Neural cell (in vitro differentiated cells): Measurements from ENCODE around the gene HRH1. TPM values are rescaled to one million over a fixed set of nuclear protein-coding genes. Genes with fewer than 3 reads are reported as not detected.

Experiments
- H2AFZ ChIP-seq: fragments of 200-600, 300-800 bp; sonication (generic), shearing (Covaris generic); 2 replicates; pipeline ENCODE4 v1.6.0; 2014; ENCODE audit warnings: low read depth, mild to moderate bottlenecking, antibody characterized with exemption, low read length, moderate library complexity
- H3F3A ChIP-seq: fragments of 200-600 bp; shearing (Covaris generic); 2 replicates; pipeline ENCODE4 v1.6.1; 2016; ENCODE audit warnings: mild to moderate bottlenecking, moderate library complexity, mixed read lengths, antibody characterized with exemption, low read length; ENCODE audit not compliant: insufficient read depth, poor library complexity, severe bottlenecking
- H3K27ac ChIP-seq: fragments of 200-600, 300-800 bp; sonication (generic), shearing (Covaris generic); 2 replicates; pipeline ENCODE4 v1.5.1; 2014; ENCODE audit warnings: mild to moderate bottlenecking, low read length, moderate library complexity
- H3K27me3 ChIP-seq: fragments of 300-800, 200-600 bp; sonication (generic), shearing (Covaris generic); 2 replicates; pipeline ENCODE4 v1.6.0; 2014; ENCODE audit warnings: mild to moderate bottlenecking, low read depth, low read length, moderate library complexity; ENCODE audit not compliant: insufficient read depth
- H3K36me3 ChIP-seq: fragments of 300-800, 200-600 bp; sonication (generic), shearing (Covaris generic); 2 replicates; pipeline ENCODE4 v1.5.1; 2014; ENCODE audit warnings: mild to moderate bottlenecking, antibody characterized with exemption, low read length, moderate library complexity; ENCODE audit not compliant: insufficient read depth
- H3K4me2 ChIP-seq: fragments of 300-800, 200-600 bp; sonication (generic), shearing (Covaris generic); 2 replicates; pipeline ENCODE4 v1.6.0; 2014; ENCODE audit warnings: mild to moderate bottlenecking, low read length
- H3K4me3 ChIP-seq: fragments of 300-800, 200-600 bp; sonication (generic), shearing (Covaris generic); 2 replicates; pipeline ENCODE4 v1.5.1; 2014; ENCODE audit warnings: mild to moderate bottlenecking, low read length, moderate library complexity
- H3K79me2 ChIP-seq: fragments of 200-600 bp; shearing (Covaris generic); replicated peaks from 2 replicates; pipeline ENCODE4 v1.6.0; 2014; ENCODE audit warnings: mild to moderate bottlenecking, low read length, moderate library complexity; ENCODE audit not compliant: insufficient read depth
- H3K9ac ChIP-seq: fragments of 300-800, 200-600 bp; sonication (generic), shearing (Covaris generic); 2 replicates; pipeline ENCODE4 v1.6.1; 2016; ENCODE audit warnings: mild to moderate bottlenecking, low read length, mixed read lengths
- H3K9me2 ChIP-seq: fragments of 200-600 bp; shearing (Covaris generic); 2 replicates; pipeline ENCODE4 v1.6.1; 2016; ENCODE audit warnings: mild to moderate bottlenecking, low read length, mixed read lengths; ENCODE audit not compliant: insufficient read depth
- H3K9me3 ChIP-seq: fragments of 200-600, 300-800 bp; sonication (generic), shearing (Covaris generic); 2 replicates; pipeline ENCODE4 v1.6.1; 2016; ENCODE audit warnings: mild to moderate bottlenecking, mixed run types, low read length, moderate library complexity, mixed read lengths
- H4K20me1 ChIP-seq: fragments of 200-600 bp; shearing (Covaris generic); 2 replicates; pipeline ENCODE4 v1.6.1; 2016; ENCODE audit warnings: mild to moderate bottlenecking, mixed run types; ENCODE audit not compliant: insufficient read depth
- CTCF ChIP-seq: fragments of 450-650 bp; IDR thresholded peaks from 2 replicates; pipeline ENCODE4 v1.5.1; 2014; ENCODE audit warnings: antibody characterized with exemption, mild to moderate bottlenecking, moderate library complexity; ENCODE audit not compliant: poor library complexity, severe bottlenecking
- EP300 ChIP-seq: fragments of 450-650 bp; conservative IDR thresholded peaks from 2 replicates; pipeline ENCODE4 v1.6.1; 2014; ENCODE audit warnings: antibody characterized with exemption, mild to moderate bottlenecking, moderate library complexity; ENCODE audit not compliant: poor library complexity, severe bottlenecking
- EZH2 ChIP-seq: fragments of 200-600, 300-800 bp; shearing (Covaris generic), sonication (generic); IDR thresholded peaks from 2 replicates; pipeline ENCODE4 v1.6.1; 2014; ENCODE audit warnings: antibody characterized with exemption, low read length, borderline replicate concordance, mild to moderate bottlenecking; ENCODE audit not compliant: insufficient read depth, poor library complexity, severe bottlenecking
- MXI1 ChIP-seq: fragments of 450-650 bp; conservative IDR thresholded peaks from 2 replicates; pipeline ENCODE4 v1.6.1; 2014; ENCODE audit warnings: antibody characterized with exemption, mild to moderate bottlenecking; ENCODE audit not compliant: poor library complexity, severe bottlenecking
- POLR2AphosphoS5 ChIP-seq: IDR thresholded peaks from 2 replicates; pipeline ENCODE4 v1.6.1; 2012
- RAD21 ChIP-seq: fragments of 450-650 bp; conservative IDR thresholded peaks from 2 replicates; pipeline ENCODE4 v1.6.1; 2014; ENCODE audit warnings: antibody characterized with exemption, mild to moderate bottlenecking, moderate library complexity
- SMC3 ChIP-seq: fragments of 450-650 bp; conservative IDR thresholded peaks from 2 replicates; pipeline ENCODE4 v1.6.1; 2014; ENCODE audit warnings: antibody characterized with exemption, mild to moderate bottlenecking, moderate library complexity; ENCODE audit not compliant: poor library complexity
- TAF1 ChIP-seq: IDR thresholded peaks from 2 replicates; pipeline ENCODE4 v1.6.1; 2012; ENCODE audit warnings: low read depth
- polyA plus RNA-seq: library from polyadenylated mRNA; depleted of rRNA; stranded (reverse); fragments of >200 nt; gene quantifications from 2 replicates; pipeline ENCODE4 v1.2.3, GENCODE V29; 2014
- TF ChIP-seq, protein P1 (sequence below): IDR thresholded peaks from 2 replicates; pipeline ENCODE4 v1.6.1; 2012; ENCODE audit warnings: borderline replicate concordance

Gene HRH1
- polyA plus RNA-seq, 1 donor from 2014 or later = 0.06 TPM

- Histone ChIP-seq H4K20me1 (no peaks in the 10 kb centered on the region), H3K9me3 (no peaks in the 10 kb centered on the region), H3K9ac (no peak overlapping the region), H3K9me2 (no peaks in the 10 kb centered on the region), H3K27me3 (no peaks in the 10 kb centered on the region), H3K36me3 (no peaks in the 10 kb centered on the region), H3K27ac (no peak overlapping the region), H2AFZ (no peak overlapping the region), H3K79me2 (no peaks in the 10 kb centered on the region), H3K4me3 (no peak overlapping the region), H3F3A (no peaks in the 10 kb centered on the region), H3K4me2 (no peak overlapping the region)
- no peak for TF ChIP-seq EZH2
- TF ChIP-seq CTCF = no peak
- no peak for TF ChIP-seq EP300
- TF ChIP-seq TAF1 = no peak
- TF ChIP-seq, protein P1, sequence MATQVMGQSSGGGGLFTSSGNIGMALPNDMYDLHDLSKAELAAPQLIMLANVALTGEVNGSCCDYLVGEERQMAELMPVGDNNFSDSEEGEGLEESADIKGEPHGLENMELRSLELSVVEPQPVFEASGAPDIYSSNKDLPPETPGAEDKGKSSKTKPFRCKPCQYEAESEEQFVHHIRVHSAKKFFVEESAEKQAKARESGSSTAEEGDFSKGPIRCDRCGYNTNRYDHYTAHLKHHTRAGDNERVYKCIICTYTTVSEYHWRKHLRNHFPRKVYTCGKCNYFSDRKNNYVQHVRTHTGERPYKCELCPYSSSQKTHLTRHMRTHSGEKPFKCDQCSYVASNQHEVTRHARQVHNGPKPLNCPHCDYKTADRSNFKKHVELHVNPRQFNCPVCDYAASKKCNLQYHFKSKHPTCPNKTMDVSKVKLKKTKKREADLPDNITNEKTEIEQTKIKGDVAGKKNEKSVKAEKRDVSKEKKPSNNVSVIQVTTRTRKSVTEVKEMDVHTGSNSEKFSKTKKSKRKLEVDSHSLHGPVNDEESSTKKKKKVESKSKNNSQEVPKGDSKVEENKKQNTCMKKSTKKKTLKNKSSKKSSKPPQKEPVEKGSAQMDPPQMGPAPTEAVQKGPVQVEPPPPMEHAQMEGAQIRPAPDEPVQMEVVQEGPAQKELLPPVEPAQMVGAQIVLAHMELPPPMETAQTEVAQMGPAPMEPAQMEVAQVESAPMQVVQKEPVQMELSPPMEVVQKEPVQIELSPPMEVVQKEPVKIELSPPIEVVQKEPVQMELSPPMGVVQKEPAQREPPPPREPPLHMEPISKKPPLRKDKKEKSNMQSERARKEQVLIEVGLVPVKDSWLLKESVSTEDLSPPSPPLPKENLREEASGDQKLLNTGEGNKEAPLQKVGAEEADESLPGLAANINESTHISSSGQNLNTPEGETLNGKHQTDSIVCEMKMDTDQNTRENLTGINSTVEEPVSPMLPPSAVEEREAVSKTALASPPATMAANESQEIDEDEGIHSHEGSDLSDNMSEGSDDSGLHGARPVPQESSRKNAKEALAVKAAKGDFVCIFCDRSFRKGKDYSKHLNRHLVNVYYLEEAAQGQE = no peak
- no peak for TF ChIP-seq POLR2AphosphoS5
- no peak for TF ChIP-seq SMC3
- no peak for TF ChIP-seq MXI1
Measured at GRCh38 chr3:11206316-11206715, 52.0 kb downstream of the HRH1 start.

DNA sequence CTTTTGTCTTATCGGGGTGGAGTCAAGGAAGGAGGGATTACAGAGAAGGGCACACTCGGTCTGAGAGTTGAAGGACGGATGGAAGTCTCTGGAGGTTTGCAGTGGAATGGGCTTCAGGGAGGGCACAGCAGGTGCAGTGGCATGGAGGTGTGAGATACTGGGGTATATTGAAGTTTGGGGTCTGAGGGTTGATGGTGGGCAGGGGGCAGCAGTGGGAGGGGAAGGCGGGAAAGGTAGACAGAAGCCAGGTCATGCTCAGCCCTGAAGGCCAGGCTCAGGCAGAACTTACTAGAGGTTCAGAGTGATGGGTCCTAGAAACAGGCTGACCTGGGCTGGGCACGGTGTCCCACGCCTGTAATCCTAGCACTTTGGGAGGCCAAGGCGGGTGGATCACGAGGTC is 52.7 kb downstream of the HRH1 start:
- Histone ChIP-seq H3K4me3 (no peak overlapping the region), H3K9me3 (no peaks in the 10 kb centered on the region), H3K79me2 (no peaks in the 10 kb centered on the region), H4K20me1 (no peaks in the 10 kb centered on the region), H3K27me3 (no peaks in the 10 kb centered on the region), H3K4me2 (no peak overlapping the region), H2AFZ (no peak overlapping the region), H3K9me2 (no peaks in the 10 kb centered on the region), H3F3A (no peaks in the 10 kb centered on the region), H3K9ac (no peak overlapping the region), H3K27ac (no peak overlapping the region), H3K36me3 (no peaks in the 10 kb centered on the region)
- TF ChIP-seq, protein P1 = no peak
- no peak for TF ChIP-seq EZH2
- no peak for TF ChIP-seq CTCF
- TF ChIP-seq POLR2AphosphoS5 = no peak
- no peak for TF ChIP-seq MXI1
- no peak for TF ChIP-seq RAD21
- TF ChIP-seq EP300 = no peak
- TF ChIP-seq SMC3 = no peak
- TF ChIP-seq TAF1 = no peak
